Activated CD4-positive, alpha-beta T cell treated with anti-CD3 and anti-CD28 coated beads, Interleukin-2, amount 50 U/mL, for 4 hours (primary cell): ENCODE measurements around the gene ACO1.

Source experiments
- DNase-seq, 2 experiments: peaks; one replicate each; pipeline ENCODE4 v3.0.0-alpha.2; 2020

ACO1 gene

GRCh38 chr9:32384002-32384363 lies 460 bp upstream of the ACO1 start:
- DNase-seq = no peak

GRCh38 chr9:32385152-32385884 lies 875 bp downstream of the ACO1 start:
- DNase-seq = no peak

GRCh38 chr9:32385885-32386283 lies 1.4 kb downstream of the ACO1 start:
- no peak for DNase-seq

GRCh38 chr9:32387256-32387655 lies 2.8 kb downstream of the ACO1 start:
- DNase-seq = no peak

GRCh38 chr9:32389365-32389764 lies 4.9 kb downstream of the ACO1 start:
- DNase-seq = no peak

- no peak for DNase-seq
Observed at GRCh38 chr9:32393911-32394310, 9.5 kb downstream of the ACO1 start.

- DNase-seq = no peak
Observed at GRCh38 chr9:32394381-32395049, 10.1 kb downstream of the ACO1 start.

DNA sequence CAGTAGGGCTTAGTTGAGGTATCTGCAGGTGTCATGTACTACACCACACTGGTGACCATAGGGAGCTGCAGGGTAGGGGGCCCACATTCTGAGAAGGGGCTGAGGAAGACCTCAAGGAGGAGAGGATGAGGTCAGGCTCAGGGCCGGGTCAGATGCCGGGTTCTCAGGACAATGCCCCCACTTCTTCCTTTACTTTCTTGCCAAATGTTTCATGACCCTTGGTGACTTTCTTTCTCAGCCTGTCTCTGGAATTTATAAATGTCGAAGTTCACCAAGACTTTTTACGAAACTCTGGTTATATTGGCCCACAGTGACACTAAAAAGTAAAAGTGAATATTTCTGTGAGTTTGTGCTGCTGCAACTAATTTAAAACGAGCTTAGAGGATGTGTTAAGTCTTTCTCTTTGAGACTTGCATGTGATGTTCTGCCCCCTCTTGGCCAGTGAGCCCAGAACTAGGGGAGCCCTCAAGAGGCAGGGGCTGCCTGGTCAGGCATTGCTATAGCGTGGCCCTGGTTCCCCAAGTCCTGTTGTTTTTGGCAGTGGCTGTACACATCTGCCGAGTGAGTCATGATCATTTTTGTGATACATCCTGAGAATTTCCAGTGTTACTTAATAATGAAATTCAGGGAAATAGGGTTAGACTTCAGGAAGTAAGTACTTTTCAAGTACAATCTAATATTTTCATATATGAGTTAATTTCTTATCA lies 11.2 kb downstream of the ACO1 start:
- no peak for DNase-seq

GRCh38 chr9:32398207-32398606 lies 13.8 kb downstream of the ACO1 start:
- DNase-seq = no peak

GRCh38 chr9:32399110-32399815 lies 14.8 kb downstream of the ACO1 start:
- no peak for DNase-seq

- DNase-seq = no peak
Observed at GRCh38 chr9:32401488-32401887, 17.0 kb downstream of the ACO1 start.

- no peak for DNase-seq
Observed at GRCh38 chr9:32403567-32404260, 19.3 kb downstream of the ACO1 start.

- DNase-seq = no peak
Observed at GRCh38 chr9:32404402-32404801, 20.0 kb downstream of the ACO1 start.

GRCh38 chr9:32404856-32405255 lies 20.4 kb downstream of the ACO1 start:
- no peak for DNase-seq

GRCh38 chr9:32405506-32405905 lies 21.1 kb downstream of the ACO1 start:
- no peak for DNase-seq

- no peak for DNase-seq
Observed at GRCh38 chr9:32406046-32406445, 21.6 kb downstream of the ACO1 start.

DNA sequence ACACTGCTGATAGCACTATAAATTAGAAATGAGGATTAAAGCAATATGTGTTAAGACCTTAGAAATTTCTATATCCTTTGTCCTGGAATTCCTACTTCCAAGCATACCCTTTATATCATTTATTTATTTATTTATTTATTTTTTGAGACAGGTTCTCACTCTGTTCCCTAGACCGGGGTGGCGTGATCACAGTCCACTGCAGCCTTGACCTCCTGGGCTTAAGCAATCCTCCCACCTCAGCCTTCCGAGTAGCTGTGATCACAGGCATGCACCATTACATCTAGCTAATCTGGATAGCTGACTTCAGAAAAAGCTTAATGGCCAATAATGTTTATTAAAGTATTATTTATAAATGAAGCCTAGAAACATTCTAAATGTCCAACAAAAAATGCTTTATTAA lies 27.3 kb downstream of the ACO1 start:
- DNase-seq = no peak

DNA sequence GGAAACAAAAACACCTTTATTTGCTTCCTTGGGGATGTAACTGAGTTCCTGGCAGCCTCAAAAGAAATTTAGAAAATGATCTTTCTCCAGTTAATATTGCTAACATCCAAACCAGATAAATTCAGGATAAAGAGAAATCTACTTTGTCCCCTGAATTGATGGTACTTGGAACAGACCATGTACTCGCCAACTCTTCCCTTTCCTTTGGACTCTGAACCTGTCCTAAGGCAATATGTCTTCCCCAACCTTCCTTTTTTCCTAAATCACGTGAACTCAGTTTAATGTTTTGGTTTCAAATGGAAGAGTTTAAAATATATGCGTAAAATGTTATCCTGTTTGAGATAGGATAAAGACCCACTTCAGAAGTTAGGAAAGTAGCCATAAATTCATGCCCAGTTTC lies 28.0 kb downstream of the ACO1 start:
- DNase-seq = no peak

GRCh38 chr9:32413424-32413823 lies 29.0 kb downstream of the ACO1 start:
- no peak for DNase-seq

DNA sequence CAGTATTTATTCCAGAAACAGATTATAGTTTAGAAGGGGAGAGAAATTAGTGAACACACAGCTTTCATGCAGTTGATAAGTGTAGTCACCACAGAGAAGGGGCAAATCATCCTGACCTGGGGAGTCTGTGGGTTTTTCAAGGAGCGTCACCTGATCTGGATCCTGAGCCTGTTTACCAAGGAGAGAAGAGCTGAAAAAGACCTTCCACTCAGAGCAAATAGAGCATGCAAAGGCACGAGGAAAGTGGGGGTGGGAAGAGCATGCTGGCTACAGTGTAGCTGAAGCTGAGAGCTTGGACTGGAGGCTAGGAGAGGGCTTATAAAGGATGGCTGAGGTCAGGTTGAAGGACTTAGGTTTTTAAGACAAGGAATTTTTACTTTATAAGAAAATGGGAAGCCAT lies 30.4 kb downstream of the ACO1 start:
- DNase-seq = no peak

- no peak for DNase-seq
Observed at GRCh38 chr9:32419921-32420320, 35.5 kb downstream of the ACO1 start.

- no peak for DNase-seq
Observed at GRCh38 chr9:32422237-32422806, 37.9 kb downstream of the ACO1 start.

GRCh38 chr9:32423371-32423770 lies 38.9 kb downstream of the ACO1 start:
- DNase-seq = no peak
